NCI-H526 (cell line): ENCODE measurements around the gene RBFOX1.

Experiments used
- DNase-seq, 2 experiments: peaks; one replicate each; lab custom pipeline; 2025; lab: John Stamatoyannopoulos, UW

The RBFOX1 gene

DNA sequence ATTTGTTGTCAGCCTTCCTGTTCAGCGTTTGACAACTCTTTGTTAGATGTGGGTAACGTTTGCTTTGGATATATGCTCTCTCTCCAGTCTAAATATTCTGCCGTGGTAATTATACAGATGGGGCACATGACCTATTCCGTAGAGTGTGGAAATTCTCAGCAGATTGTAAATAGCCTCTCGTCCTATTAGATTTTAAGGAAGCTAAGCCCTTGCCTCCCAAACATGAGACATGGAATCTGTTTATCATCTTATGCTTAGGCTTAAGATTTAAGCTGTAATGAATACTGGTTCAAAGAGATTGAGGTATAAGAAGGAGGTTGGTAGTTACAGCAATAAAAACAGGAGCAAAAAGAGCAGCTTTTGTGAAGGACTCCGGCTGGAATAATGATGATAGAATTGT is 87.4 kb downstream of the RBFOX1 start:
- no peak for DNase-seq

DNA sequence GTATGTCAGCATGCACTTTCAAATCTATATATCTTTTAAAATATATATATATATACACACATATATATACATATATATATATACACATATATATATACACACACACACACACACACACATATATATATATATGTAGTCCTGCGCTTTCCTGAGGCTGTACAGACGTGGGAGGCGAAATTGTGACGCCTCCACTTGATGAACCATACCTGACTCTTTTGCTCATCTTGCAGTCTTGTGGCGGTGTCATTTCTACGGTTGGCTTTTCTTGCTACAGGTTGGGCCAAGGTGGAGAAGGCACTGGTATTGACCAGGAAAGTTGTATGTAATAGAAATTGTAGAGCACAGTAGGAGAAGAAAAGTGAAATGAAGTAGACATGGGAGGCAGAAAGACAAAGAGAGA is 88.2 kb downstream of the RBFOX1 start:
- DNase-seq: no peak

DNA sequence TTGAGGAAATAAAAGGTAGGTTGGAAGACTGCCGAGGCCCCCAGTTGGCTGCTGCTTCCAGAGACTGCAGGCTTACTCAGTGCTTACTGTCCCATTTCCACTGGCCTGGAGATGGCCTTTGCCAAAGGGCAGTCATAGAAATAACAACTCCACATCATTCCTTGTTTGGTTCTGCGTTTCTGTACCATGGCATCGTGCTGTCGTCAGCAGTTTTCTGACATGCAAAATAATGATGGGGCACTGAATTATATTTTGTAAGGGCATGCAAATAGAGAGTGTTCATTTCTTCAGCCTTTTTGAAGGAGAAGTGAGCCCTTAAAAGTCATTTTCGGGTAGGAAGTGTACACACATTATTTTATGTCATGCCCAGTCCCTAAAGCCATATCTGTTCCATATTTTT is 88.9 kb downstream of the RBFOX1 start:
- no peak for DNase-seq

DNA sequence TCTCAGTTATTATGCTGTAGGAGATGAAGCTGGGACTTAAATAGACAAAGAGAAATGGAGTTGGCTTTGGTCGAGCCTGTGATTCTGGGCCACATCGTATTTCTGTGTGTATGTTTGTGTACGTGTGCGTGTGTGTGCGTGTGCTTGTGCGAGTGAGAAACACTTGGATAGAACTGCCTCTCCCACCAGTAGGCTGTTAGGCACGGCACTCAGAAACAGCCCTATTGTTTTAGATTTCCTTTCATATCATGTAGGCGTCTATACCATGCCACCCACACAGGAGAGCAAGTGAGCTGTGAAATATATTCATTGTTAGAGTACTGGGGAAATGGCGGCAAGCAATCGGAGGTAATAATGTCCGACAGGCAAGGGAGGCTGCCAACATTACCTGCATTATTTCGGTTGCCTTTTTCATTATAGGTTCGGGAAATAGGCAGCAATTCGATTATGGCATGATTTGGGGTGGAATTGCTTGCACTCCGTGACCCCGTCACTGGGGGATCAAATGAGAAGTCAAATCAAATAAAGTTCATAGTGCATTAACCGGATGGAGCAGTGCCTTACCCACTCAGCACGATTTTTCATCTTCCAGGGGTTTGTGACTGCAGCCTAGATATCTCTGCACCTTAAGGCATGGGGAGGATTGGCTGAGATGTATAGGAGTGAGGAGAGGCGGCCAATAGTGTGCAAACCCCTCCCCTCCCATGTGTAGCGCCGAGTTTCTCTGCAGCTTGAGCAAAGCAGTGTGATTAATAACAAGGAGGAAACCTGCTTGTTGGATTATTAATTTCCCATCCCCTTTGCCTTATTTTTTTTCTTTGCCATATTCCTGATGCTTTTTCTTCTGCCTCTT is 89.6 kb downstream of the RBFOX1 start:
- DNase-seq: no peak

DNA sequence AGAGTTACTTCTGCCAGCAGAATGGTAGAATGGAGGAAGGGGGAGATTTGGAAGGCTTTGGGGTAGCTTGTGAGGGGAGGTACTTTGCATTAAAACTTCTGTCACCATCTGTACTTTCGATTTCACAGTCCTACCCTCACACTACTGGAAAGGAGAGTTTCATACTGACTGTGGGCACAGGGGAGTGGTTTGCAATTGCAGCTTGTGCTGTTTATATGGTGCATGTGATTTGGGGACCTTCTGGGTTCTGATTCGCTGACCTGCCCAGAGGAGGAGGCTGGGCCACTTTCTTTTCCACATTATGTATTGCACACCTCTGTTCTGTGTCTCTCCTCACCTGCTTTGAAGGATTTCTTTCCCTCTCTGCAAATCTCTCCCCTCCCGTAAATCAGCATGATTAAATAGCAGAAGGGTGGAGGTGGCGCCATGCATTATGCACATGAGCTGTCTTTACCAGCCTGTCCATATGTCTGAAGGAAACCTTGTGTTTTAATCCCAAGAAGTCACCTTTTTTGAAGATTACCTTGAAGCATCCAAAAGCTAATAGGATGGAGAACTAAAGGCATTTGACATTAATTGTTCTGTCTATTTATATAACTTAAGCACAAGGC is 90.9 kb downstream of the RBFOX1 start:
- DNase-seq: no peak

DNA sequence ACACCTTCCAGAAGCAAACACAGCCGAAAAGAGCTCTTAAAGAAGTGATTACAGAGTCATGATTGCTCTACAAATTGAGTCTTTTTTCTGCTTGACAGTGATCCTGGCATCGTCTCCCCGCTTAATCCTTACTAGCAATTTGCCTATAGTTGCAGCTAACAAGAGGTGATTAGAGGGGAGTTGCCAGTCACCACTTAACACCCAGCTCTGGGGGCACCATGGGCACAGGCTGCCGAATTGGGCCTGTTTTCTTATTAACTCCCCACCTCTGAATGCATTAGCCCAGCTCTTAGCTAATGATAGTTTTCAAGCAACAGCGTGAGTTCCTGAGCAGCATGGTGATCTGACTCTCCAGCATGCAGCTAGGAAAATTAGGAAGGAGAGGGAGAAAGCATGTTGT is 93.5 kb downstream of the RBFOX1 start:
- no peak for DNase-seq

DNA sequence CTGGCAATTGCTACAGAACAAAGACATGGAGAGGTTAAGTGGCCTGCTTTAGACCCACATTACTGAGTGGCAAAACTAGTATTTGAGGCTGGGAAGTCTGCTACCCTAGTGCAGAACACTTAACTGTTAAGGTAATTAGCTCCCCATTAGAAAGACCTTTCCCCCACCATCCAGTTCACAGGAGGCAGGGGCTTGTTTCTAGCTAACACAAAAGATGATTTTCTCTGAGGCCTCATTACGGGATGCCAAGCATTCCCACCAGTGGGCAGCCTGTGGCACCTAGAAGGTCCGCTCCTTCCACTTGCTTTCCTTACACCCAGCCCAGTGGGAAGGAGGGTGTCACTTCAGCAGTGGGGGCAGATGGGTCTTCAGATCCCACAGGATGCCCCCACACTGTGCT is 99.1 kb downstream of the RBFOX1 start:
- no peak for DNase-seq

DNA sequence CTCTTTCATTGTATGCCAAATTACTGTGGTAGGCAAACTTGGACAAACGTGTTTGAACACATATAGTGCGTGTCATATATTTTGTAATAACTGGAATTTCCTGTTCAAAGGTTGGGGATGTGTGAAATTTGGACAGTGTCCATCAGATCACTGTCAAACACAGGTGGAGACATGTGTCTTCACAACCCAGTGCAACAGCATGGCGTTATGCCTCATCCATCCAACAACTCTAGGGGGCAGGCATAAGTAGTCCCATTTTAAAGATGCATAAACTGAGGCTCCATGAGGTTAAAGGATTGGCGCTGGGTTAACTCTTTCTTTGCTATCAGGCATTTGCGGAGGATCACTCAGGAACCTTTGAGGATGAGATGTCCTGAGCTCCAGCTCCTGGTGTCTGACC is 103.7 kb downstream of the RBFOX1 start:
- DNase-seq: no peak

DNA sequence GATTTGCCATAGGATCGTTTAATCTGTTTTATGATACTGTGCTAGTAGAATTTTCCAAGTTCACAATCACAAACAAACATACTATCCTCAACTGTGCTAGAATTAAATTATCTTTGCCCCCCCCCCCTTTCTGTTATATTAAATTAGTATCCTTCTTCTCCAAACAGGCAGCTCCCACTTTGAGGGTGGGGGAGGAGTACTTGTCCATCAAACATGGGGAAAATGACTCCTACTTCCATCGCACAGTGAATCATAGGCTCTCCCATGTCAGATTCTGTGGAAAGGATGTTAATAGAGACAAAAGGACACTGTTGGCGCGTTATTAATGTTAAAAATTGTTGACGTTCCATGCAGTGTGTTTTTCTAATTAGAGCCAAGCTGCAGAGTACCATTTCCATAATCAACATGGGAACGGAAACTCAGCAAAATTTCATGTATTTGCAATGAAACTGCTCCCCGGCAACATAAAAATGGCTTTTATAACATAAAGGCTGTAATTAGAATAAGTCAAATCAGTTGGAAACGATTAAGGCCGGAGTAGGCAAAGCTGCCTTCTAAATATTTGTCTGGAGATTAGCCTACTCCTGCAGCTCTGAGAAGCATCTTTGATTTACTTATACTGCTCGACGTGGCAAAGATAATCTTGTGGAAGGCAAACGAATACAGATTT is 104.6 kb downstream of the RBFOX1 start:
- peak in 1 of 2 experiments; percentile 1 for DNase-seq

DNA sequence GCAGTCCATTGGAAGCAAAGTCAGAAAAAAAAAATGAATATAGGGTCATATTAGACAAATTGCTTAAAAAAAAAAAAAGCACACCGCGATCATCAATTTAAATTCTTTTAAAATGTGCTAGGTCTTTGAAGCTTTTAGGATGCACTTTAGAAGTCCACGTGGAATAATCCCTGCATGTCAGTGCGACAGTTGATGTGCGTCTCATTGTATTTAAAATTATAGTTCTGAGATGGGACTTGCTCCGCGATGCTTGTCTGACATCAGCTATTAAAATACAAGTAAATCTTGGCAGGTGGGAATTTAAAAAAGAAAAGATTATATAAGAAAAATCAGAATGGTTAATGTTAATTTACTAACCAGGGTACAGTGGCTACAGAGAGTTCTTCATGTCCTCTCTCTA is 105.2 kb downstream of the RBFOX1 start:
- DNase-seq: no peak

DNA sequence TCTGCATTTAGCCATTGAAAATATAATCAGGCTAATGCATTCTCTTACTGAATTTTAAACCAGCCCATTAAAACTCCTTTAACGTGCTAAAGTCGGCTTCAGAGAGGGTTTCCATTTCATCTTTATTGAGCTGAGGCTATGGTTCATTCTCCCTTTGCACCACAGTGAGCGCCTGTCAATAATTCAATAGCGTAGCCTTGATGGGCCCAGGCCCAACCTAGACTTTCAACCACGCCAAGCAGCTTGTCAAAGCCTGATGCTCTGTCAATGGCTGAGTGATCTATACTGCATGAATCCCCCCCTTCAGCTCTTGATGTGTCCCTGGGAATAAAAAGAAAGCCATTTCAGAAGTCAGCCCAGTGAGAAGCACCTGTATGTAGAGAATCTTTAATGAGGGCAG is 106.0 kb downstream of the RBFOX1 start:
- DNase-seq: no peak

DNA sequence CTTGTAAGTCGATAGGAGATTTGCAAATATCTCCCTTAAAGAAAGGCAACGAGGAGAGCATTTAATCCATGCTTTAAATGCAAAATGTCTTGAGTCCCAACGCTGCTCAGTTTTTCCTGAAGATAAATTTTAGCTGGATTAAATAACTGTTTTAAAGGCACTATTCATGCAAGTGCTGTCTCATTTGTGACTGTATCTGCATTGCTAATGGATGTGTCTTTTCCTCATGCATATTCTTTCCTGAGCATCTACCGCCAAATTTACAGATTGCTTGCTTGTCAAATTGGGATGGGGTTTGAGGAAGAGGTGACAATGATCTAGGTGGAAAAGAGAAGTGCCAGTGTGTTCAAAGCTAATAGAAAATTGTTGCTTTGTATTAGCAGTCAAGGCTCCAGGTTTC is 106.9 kb downstream of the RBFOX1 start:
- no peak for DNase-seq

DNA sequence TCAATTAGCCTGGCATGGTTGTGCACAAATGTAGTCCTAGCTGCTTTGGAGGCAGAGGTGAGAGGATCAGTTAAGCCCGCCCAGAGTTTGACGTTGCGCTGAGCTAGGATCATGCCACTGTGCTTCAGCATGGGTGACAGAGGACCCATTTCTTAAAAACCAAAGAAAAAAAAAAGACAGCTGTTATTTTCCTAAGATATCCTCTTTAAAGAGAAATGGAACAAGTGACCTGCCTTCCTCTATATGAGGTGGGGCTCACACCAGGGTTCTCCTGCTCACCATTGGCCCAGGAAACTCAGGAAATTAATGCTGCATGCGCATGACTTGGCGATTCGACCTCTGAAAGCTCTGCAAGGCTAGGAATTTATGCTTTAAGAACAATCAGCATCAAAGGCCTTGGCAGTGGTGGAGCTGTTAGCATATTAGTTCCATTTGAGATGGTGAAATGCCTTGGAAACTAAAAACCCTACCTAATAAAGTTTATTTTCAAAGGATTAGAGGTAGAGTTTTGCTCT is 108.3 kb downstream of the RBFOX1 start:
- no peak for DNase-seq

DNA sequence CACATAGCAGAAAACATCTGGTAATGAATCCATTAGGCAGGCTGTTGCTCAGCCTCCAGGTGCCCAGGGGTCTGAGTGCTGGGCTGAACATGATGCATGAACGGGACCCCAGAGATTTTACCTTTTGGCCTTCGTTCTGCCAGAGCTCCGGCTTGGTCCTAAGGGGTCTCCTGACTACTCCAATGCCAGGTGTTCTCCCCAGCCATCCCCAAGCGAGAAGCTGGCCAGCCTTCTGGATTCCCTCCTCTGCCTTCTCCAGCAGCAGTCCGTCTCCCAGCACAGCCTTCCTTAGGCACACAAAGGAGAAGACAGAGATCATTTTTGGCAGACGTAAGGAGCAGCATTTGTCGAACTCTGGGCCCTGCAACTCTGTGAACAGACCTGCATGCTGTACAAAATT is 109.4 kb downstream of the RBFOX1 start:
- no peak for DNase-seq

DNA sequence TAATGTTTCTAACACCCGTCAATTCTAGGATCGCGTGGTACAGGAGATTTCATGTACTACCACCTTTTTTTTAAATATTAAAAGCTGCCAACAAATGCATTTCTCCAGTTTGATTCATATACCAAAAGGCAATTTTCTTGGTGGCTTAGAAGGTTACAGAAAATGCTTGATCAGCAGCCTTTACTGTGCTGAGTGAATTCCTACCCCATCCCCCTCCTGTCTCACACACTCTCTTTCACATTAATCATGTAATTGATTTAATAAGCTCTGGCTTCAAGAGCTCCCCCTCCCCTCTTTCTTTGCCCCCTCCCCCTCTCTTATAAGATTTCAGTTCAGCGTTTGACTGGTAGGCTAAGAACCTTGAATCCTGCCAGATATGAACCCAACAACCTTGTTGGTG is 110.5 kb downstream of the RBFOX1 start:
- no peak for DNase-seq

DNA sequence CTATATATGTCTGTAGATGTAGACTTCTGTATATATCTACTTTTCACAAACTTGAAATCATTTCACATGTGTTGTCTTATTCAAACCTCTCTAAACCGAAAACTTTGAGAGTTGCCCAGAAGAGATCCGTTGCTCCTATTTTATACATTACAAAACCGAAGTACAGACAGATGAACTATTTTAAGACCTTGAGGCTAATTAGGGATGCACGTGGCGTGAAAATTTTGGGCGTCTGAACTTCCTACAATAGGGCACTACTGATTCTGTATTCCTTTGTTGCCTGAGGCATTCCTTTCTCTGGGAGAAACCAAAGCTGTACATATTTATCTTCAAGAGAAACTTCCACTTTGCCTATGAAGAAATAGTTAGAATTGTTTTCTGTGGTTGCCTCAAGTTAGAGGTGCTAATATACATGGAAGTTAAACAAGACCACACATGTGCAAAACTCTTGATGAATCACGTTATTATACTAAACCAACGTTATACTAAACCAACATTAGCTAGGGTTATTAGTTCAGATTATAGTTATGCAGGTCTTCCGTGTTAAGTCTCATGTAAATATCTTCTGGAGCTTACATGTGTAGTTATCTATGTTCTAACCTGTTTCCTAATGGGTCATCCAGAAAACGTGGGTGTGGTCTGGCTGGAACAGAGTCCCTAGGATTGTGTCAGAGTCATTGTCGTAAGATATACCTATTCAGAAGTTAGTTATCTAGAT is 111.2 kb downstream of the RBFOX1 start:
- no peak for DNase-seq

DNA sequence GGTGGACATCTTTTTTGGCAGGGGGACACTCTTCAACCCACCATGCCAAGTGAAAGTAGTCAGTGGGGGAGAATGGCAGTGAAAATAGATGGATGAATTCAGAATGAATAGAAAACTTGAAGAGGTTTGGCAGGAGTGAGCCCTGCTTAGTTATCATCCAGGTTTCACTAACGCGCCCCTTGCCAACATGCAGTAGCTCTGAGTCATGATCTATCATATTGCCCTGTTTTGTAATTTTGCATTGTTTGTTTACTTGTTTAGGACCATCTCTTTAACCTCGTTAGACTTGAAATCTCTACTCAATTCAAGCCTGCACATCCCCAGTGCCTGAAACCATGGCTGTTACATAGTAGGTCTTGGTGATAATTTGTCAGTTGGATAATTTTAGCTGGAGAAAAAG is 116.7 kb downstream of the RBFOX1 start:
- DNase-seq: no peak

DNA sequence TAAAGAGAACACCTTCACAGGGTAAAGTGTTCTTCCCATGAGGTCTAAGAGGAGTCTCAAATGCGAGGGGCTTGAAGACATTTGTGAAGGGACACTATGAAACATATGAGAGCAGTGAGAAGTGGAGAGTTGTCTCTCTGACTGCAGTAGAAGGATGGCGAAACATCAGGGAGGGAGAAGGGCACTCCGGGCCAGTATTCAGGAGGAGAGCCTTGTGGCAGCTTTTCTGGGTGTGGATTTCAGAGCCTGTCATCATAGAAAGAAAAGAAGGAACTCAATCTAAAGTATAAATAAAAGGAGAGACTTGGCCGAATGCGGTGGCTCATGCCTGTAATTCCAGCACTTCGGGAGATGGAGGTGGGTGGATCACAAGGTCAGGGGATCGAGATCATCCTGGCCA is 117.2 kb downstream of the RBFOX1 start:
- DNase-seq: no peak

DNA sequence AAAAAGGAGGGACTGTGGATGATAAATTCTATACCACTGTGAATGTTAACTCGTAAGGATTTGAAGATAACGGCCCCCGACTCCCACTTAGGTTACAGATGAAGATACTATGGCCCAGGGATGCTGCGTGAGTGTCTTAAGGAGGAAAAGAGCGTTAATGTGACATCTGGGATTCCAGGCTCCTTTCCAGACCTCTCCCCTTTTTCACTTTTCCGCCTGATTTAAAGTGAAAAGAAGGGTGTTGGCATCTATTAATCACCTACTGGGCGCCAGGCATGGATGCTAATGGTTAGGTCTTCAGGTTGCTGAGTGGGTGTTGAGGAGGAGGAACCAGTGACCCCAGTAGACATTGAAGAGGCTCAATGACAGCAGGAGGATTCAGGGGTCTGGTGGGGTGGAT is 117.8 kb downstream of the RBFOX1 start:
- no peak for DNase-seq

DNA sequence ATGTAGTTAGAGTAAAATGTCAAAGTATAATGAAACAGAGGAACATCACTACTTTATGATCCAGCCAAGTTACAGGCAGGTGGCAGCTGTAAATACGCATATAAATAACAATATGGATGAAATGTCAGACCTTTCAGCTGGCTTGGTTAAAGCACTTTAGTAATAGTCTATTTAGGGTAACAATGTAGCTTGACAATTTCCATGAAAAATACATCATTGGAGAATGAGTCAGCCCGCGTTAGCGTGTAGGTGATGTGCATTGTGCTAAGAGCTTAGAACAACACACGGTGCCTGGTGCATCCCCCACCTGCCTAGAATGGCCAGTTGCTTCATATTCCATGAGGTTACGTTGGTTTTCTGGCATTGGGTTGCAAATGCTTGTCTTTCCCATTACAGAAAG is 119.4 kb downstream of the RBFOX1 start:
- no peak for DNase-seq

DNA sequence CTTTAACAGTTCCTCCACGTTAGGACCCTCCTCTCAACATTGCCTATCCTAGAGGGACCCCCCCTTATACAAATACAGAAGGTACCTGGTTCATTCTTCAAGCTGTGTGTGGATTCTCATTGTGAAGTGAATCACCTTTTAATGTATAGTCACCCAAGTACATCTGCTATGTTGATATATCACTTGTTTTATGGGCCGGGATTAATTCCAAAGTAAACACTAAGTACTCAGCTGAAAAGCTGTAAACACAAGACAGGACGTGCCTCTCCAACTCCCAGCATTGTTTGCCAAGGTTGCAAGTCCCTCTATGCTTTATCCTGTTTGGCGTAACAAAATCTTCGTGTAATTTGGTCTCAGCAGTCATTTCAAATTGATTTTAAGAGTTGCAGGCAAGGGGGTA is 123.6 kb downstream of the RBFOX1 start:
- DNase-seq: peak; percentile 3 to 24

DNA sequence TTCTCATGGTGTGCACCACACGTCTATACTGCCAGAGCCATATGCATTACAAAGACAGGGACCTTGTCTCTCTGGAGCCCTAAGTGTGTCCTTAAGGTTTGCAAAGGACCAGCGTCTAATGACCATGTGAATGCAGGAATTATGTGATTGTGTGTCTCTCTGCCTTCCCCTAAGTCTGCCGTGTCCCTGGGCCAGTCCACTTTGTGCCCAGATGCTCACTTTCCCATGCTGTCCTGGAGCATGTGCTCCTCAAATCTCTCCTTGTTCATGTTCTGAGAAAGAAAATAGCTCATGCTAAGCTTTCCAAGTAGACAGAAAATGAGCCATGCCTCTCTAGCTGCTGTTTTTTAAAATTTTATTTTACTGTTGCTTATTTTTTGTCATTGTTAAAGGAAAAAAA is 125.5 kb downstream of the RBFOX1 start:
- DNase-seq: no peak
